Astrocyte of the hippocampus (primary cell): ENCODE results near the gene LRSAM1.
A peak's percentile ranks its signal among the peaks of the same experiment; 100 is the strongest.
"Not testable (repeated sequence)": the region's sequence is repeated elsewhere in the genome, so short reads cannot be mapped to it uniquely, and the experiment has no call there.

Source experiments
- DNase-seq: peaks from one replicate; pipeline ENCODE4 v3.0.0; 2011; ENCODE audit warnings: low read depth, low spot score

LRSAM1 gene

GRCh38 chr9:127457191-127457878 lies 6.0 kb downstream of the LRSAM1 start:
- no peak for DNase-seq

- DNase-seq = peak; percentile 34
Observed at GRCh38 chr9:127458921-127459320, 7.6 kb downstream of the LRSAM1 start.

- no peak for DNase-seq
Observed at GRCh38 chr9:127463382-127463781, 12.1 kb downstream of the LRSAM1 start.

- peak; percentile 84 for DNase-seq
Observed at GRCh38 chr9:127463911-127464310, 12.6 kb downstream of the LRSAM1 start.

GRCh38 chr9:127466407-127466917 lies 15.2 kb downstream of the LRSAM1 start:
- not testable (repeated sequence) for DNase-seq

- DNase-seq = no peak
Observed at GRCh38 chr9:127467621-127468020, 16.3 kb downstream of the LRSAM1 start.

GRCh38 chr9:127470662-127471061 lies 19.4 kb downstream of the LRSAM1 start:
- DNase-seq = no peak

- DNase-seq = no peak
Observed at GRCh38 chr9:127473501-127473900, 22.2 kb downstream of the LRSAM1 start.

GRCh38 chr9:127473932-127474331 lies 22.6 kb downstream of the LRSAM1 start:
- DNase-seq = no peak

- no peak for DNase-seq
Observed at GRCh38 chr9:127474592-127474991, 23.3 kb downstream of the LRSAM1 start.

GRCh38 chr9:127479507-127480081 lies 28.3 kb downstream of the LRSAM1 start:
- no peak for DNase-seq

- DNase-seq = no peak
Observed at GRCh38 chr9:127482662-127483061, 31.4 kb downstream of the LRSAM1 start.

- DNase-seq = no peak
Observed at GRCh38 chr9:127485995-127486394, 34.7 kb downstream of the LRSAM1 start.

GRCh38 chr9:127488946-127489345 lies 37.6 kb downstream of the LRSAM1 start:
- no peak for DNase-seq

GRCh38 chr9:127489471-127490115 lies 38.3 kb downstream of the LRSAM1 start:
- no peak for DNase-seq

GRCh38 chr9:127490535-127491230 lies 39.4 kb downstream of the LRSAM1 start:
- no peak for DNase-seq

GRCh38 chr9:127491516-127491915 lies 40.2 kb downstream of the LRSAM1 start:
- no peak for DNase-seq

- no peak for DNase-seq
Observed at GRCh38 chr9:127492616-127493015, 41.3 kb downstream of the LRSAM1 start.

GRCh38 chr9:127493592-127494303 lies 42.4 kb downstream of the LRSAM1 start:
- DNase-seq = no peak

- no peak for DNase-seq
Observed at GRCh38 chr9:127494304-127494702, 43.0 kb downstream of the LRSAM1 start.

- DNase-seq = no peak
Observed at GRCh38 chr9:127495884-127496555, 44.7 kb downstream of the LRSAM1 start.
